Measurements from ENCODE around the gene GREB1. TPM values are rescaled to one million over a fixed set of nuclear protein-coding genes. Genes with fewer than 3 reads are reported as not detected.

GREB1 gene
- total and polyA plus RNA-seq, 2 experiments from 2014 or later: 5.7 to 6.4 TPM

DNA sequence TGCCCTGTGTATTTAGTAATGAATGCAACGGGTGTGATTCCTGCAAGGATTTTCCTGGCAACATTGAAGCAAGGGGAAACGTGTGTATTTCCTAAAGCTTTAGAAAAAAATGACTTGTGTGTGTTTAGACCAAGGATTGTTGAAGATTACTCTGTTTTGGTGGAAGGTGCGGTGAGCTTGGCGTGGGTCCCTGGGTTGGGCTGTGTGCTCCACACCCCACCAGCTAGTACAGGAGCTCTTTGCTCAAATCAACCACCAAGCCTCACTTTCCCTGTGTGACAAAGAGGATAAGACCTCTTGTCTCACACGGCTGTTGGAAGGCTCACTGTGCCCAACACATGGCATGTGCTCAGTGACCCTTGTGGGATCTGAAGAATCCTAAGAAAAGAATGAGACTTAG is 21.4 kb upstream of the GREB1 start:
- no peaks in the 10 kb centered on the region for H3K9me2 ChIP-seq (replicated peaks; ENCODE audit: insufficient read depth)
- H4K20me1 ChIP-seq (ENCODE audit: insufficient read depth, poor library complexity, severe bottlenecking): no peaks in the 10 kb centered on the region
- H3K27me3 ChIP-seq: no peaks in the 10 kb centered on the region
- H3K27ac ChIP-seq: no peak overlapping the region
- H3K4me3 ChIP-seq: no peak overlapping the region
- H2AFZ ChIP-seq: no peak overlapping the region
- no peaks in the 10 kb centered on the region for H3K9me3 ChIP-seq (ENCODE audit: low read depth)
- H3K79me2 ChIP-seq: no peaks in the 10 kb centered on the region
- TF ChIP-seq EZH2 (IDR thresholded peaks at IDR 0.05; ENCODE audit: borderline replicate concordance): no peak
- no peak for TF ChIP-seq EZH2phosphoT487 (IDR thresholded peaks at IDR 0.05; ENCODE audit: low read depth, severe bottlenecking, unreplicated experiment)
- TF ChIP-seq, protein P1, sequence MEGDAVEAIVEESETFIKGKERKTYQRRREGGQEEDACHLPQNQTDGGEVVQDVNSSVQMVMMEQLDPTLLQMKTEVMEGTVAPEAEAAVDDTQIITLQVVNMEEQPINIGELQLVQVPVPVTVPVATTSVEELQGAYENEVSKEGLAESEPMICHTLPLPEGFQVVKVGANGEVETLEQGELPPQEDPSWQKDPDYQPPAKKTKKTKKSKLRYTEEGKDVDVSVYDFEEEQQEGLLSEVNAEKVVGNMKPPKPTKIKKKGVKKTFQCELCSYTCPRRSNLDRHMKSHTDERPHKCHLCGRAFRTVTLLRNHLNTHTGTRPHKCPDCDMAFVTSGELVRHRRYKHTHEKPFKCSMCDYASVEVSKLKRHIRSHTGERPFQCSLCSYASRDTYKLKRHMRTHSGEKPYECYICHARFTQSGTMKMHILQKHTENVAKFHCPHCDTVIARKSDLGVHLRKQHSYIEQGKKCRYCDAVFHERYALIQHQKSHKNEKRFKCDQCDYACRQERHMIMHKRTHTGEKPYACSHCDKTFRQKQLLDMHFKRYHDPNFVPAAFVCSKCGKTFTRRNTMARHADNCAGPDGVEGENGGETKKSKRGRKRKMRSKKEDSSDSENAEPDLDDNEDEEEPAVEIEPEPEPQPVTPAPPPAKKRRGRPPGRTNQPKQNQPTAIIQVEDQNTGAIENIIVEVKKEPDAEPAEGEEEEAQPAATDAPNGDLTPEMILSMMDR (IDR thresholded peaks at IDR 0.05; ENCODE audit: poor library complexity): no peak
- H3K4me2 ChIP-seq: no peak overlapping the region
- peaks cover 12% of the 10 kb centered on the region for H3K4me1 ChIP-seq (ENCODE audit: insufficient read depth)
- WGBS (ENCODE audit: low lambda C conversion rate, missing lambda C conversion rate): 68% methylated on average over 5 of the region's 5 CpGs
- no peak for DNase-seq (ENCODE audit: low spot score)
- H3K36me3 ChIP-seq (replicated peaks; ENCODE audit: insufficient read depth, low read depth): no peaks in the 10 kb centered on the region

DNA sequence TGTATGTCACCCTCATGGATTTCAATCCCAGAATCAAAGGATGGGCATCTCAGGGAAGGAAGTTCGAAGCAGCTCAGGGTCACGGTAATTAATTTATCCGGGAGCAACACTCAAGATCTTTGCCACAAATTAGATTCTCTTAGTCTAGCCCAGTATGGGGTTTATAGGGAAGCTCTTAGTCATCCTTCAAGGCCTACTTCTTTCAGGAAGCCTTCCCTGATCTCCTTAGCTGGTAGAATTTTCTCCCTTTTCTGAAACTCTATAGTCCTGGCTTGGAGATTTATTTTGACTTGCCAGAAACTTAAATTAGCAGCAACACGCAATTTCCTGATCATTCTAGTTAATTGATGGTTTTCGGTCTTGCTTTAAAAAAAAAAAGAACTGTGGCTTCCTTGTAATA is 20.5 kb upstream of the GREB1 start:
- TF ChIP-seq EZH2 (IDR thresholded peaks at IDR 0.05; ENCODE audit: borderline replicate concordance) (no peak), EZH2phosphoT487 (IDR thresholded peaks at IDR 0.05; ENCODE audit: low read depth, severe bottlenecking, unreplicated experiment) (no peak)
- TF ChIP-seq, protein P1 (IDR thresholded peaks at IDR 0.05; ENCODE audit: poor library complexity): no peak
- H3K27ac ChIP-seq: no peak overlapping the region
- no peaks in the 10 kb centered on the region for H3K27me3 ChIP-seq
- no peak overlapping the region for H3K4me2 ChIP-seq
- 97% methylated on average over 5 of the region's 5 CpGs for WGBS (ENCODE audit: low lambda C conversion rate, missing lambda C conversion rate)
- H3K79me2 ChIP-seq: peaks cover 3% of the 10 kb centered on the region
- H3K4me3 ChIP-seq: no peak overlapping the region
- no peak overlapping the region for H2AFZ ChIP-seq
- H3K36me3 ChIP-seq (replicated peaks; ENCODE audit: insufficient read depth, low read depth): no peaks in the 10 kb centered on the region
- no peaks in the 10 kb centered on the region for H3K9me3 ChIP-seq (ENCODE audit: low read depth)
- no peaks in the 10 kb centered on the region for H3K9me2 ChIP-seq (replicated peaks; ENCODE audit: insufficient read depth)
- H3K4me1 ChIP-seq (ENCODE audit: insufficient read depth): peaks cover 3% of the 10 kb centered on the region
- no peaks in the 10 kb centered on the region for H4K20me1 ChIP-seq (ENCODE audit: insufficient read depth, poor library complexity, severe bottlenecking)
- no peak for DNase-seq (ENCODE audit: low spot score)

DNA sequence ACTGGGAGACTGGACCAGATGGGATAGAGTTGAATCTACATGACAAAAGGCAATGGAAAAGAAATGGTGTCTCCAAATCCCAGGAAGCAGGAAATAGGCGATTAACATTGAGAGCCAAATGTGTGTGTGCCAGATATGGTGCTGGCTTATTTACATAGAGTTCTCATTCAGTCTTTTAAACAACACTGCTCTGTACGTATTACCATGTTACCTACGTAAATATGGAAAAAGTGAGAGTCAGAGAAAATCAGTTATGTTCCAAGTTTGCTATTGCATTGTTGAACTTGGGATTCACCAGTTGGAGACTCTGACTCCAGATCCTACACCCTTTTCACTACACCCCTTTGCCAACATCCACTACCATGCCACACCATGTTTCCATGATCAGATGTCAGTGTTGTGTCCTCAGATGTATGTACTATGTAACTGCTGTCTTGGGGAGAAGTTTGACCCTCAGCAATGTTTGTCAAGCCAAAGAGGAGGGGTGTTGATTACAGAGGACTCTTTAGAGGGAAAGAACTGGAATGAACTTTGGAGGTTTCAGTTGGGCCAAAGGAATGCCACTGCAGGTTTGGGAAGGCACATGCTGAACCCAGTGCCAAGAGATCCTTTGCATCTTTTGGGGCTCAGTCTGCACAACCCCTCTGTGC is 19.6 kb upstream of the GREB1 start:
- no peak overlapping the region for H2AFZ ChIP-seq
- peaks cover 3% of the 10 kb centered on the region for H3K79me2 ChIP-seq
- no peaks in the 10 kb centered on the region for H3K4me1 ChIP-seq (ENCODE audit: insufficient read depth)
- no peaks in the 10 kb centered on the region for H3K9me2 ChIP-seq (replicated peaks; ENCODE audit: insufficient read depth)
- no peaks in the 10 kb centered on the region for H3K27me3 ChIP-seq
- WGBS (ENCODE audit: low lambda C conversion rate, missing lambda C conversion rate): 88% methylated on average over 3 of the region's 3 CpGs
- no peaks in the 10 kb centered on the region for H3K36me3 ChIP-seq (replicated peaks; ENCODE audit: insufficient read depth, low read depth)
- DNase-seq (ENCODE audit: low spot score): no peak
- no peaks in the 10 kb centered on the region for H3K9me3 ChIP-seq (ENCODE audit: low read depth)
- TF ChIP-seq EZH2 (IDR thresholded peaks at IDR 0.05; ENCODE audit: borderline replicate concordance) (no peak), EZH2phosphoT487 (IDR thresholded peaks at IDR 0.05; ENCODE audit: low read depth, severe bottlenecking, unreplicated experiment) (no peak)
- TF ChIP-seq, protein P1 (IDR thresholded peaks at IDR 0.05; ENCODE audit: poor library complexity): no peak
- H4K20me1 ChIP-seq (ENCODE audit: insufficient read depth, poor library complexity, severe bottlenecking): no peaks in the 10 kb centered on the region
- H3K27ac ChIP-seq: no peak overlapping the region
- H3K4me2 ChIP-seq: no peak overlapping the region
- no peak overlapping the region for H3K4me3 ChIP-seq

All from hepatocyte (in vitro differentiated cells).